Chondrocyte (in vitro differentiated cells): ENCODE measurements around the gene WBP2. TPM values are rescaled to one million over a fixed set of nuclear protein-coding genes. Genes with fewer than 3 reads are reported as not detected.
A peak's percentile ranks its signal among the peaks of the same experiment; 100 is the strongest.

Experiments
- DNase-seq: peaks from one replicate; pipeline ENCODE4 v3.0.0; 2021; ENCODE audit warnings: mixed read lengths, low spot score
- H3K27ac Mint-ChIP-seq: one replicate; pipeline ENCODE4 v1.8.0; 2021; ENCODE audit warnings: mild to moderate bottlenecking, moderate library complexity, mixed read lengths; ENCODE audit not compliant: unreplicated experiment
- H3K27me3 Mint-ChIP-seq: 2 replicates; pipeline ENCODE4 v1.8.0; 2021; ENCODE audit warnings: low read depth, mixed read lengths
- H3K36me3 Mint-ChIP-seq: 2 replicates; pipeline ENCODE4 v1.8.0; 2021; ENCODE audit warnings: low read depth, mixed read lengths
- H3K4me1 Mint-ChIP-seq: 2 replicates; pipeline ENCODE4 v1.8.0; 2021; ENCODE audit warnings: low read depth, mild to moderate bottlenecking, mixed read lengths
- H3K4me3 Mint-ChIP-seq: one replicate; pipeline ENCODE4 v1.8.0; 2021; ENCODE audit warnings: mild to moderate bottlenecking, moderate library complexity, mixed read lengths; ENCODE audit not compliant: unreplicated experiment
- H3K9me3 Mint-ChIP-seq: 2 replicates; pipeline ENCODE4 v1.8.0; 2021; ENCODE audit warnings: low read depth, mixed read lengths
- CTCF ChIP-seq: fragments of 200-600 bp; sonication (generic); IDR thresholded peaks from 2 replicates; pipeline ENCODE4 v1.5.0; 2021; ENCODE audit warnings: antibody characterized with exemption, mild to moderate bottlenecking, moderate library complexity
- total RNA-seq: library from RNA; stranded (reverse); gene quantifications from 3 replicates; pipeline ENCODE4 v1.2.1, GENCODE V29; 2021

The WBP2 gene
- total RNA-seq, 1 donor from 2014 or later = 62.5 TPM

- H3K27me3 Mint-ChIP-seq = no peaks in the 10 kb centered on the region
- peak overlapping the region; percentile 91 for H3K4me3 Mint-ChIP-seq
- peaks cover 3% of the 10 kb centered on the region for H3K36me3 Mint-ChIP-seq
- no peak for TF ChIP-seq CTCF
- DNase-seq = peak; percentile 95
- peaks cover 55% of the 10 kb centered on the region for H3K4me1 Mint-ChIP-seq
- no peaks in the 10 kb centered on the region for H3K9me3 Mint-ChIP-seq
- peak overlapping the region; percentile 98 for H3K27ac Mint-ChIP-seq
Measured at GRCh38 chr17:75876938-75877751, 22.0 kb upstream of the WBP2 start.

GRCh38 chr17:75876190-75876937, 21.2 kb upstream of the WBP2 start:
- H3K9me3 Mint-ChIP-seq = no peaks in the 10 kb centered on the region
- peaks cover 3% of the 10 kb centered on the region for H3K36me3 Mint-ChIP-seq
- peaks cover 56% of the 10 kb centered on the region for H3K4me1 Mint-ChIP-seq
- H3K27me3 Mint-ChIP-seq = no peaks in the 10 kb centered on the region
- peak overlapping the region; percentile 91 for H3K4me3 Mint-ChIP-seq
- DNase-seq = peak; percentile 90
- peak; percentile 41 for TF ChIP-seq CTCF
- H3K27ac Mint-ChIP-seq = peak overlapping the region; percentile 98

DNA sequence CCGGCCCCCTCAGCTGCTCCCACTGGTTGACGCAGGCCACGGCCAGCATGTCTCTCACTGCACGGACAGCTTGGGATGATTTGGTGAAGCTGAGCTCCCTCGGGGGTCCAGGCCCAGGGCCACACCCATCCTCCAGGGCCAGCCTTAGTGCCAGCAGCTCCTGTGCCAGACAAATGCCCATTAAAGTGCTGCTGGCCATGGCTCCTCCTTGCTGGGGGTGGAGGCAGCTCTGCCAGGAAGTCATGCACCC, 20.7 kb upstream of the WBP2 start:
- no peak for DNase-seq
- H3K9me3 Mint-ChIP-seq = no peaks in the 10 kb centered on the region
- H3K27me3 Mint-ChIP-seq = no peaks in the 10 kb centered on the region
- H3K4me3 Mint-ChIP-seq = peak overlapping the region; percentile 91
- peak overlapping the region; percentile 98 for H3K27ac Mint-ChIP-seq
- H3K36me3 Mint-ChIP-seq = peaks cover 3% of the 10 kb centered on the region
- H3K4me1 Mint-ChIP-seq = peaks cover 56% of the 10 kb centered on the region
- no peak for TF ChIP-seq CTCF

- H3K27me3 Mint-ChIP-seq = no peaks in the 10 kb centered on the region
- H3K4me3 Mint-ChIP-seq = peak overlapping the region; percentile 91
- no peak for DNase-seq
- peaks cover 61% of the 10 kb centered on the region for H3K4me1 Mint-ChIP-seq
- peaks cover 3% of the 10 kb centered on the region for H3K36me3 Mint-ChIP-seq
- no peak for TF ChIP-seq CTCF
- H3K27ac Mint-ChIP-seq = peak overlapping the region; percentile 98
- H3K9me3 Mint-ChIP-seq = no peaks in the 10 kb centered on the region
Measured at GRCh38 chr17:75875182-75875939, 20.2 kb upstream of the WBP2 start.
